Skeletal muscle satellite cell (primary cell): ENCODE measurements around the gene VSIG10.

Experiments
- H3K27me3 ChIP-seq: 2 replicates; pipeline ENCODE4 v1.7.0; 2013; ENCODE audit warnings: low read length; ENCODE audit not compliant: control insufficient read depth, insufficient read depth
- H3K36me3 ChIP-seq: 2 replicates; pipeline ENCODE4 v1.7.0; 2013; ENCODE audit warnings: mild to moderate bottlenecking, control low read depth, low read length; ENCODE audit not compliant: insufficient read depth
- H3K4me1 ChIP-seq: 2 replicates; pipeline ENCODE4 v1.7.0; 2013; ENCODE audit warnings: low read length; ENCODE audit not compliant: control insufficient read depth, insufficient read depth
- H3K4me2 ChIP-seq: 2 replicates; pipeline ENCODE4 v1.7.0; 2013; ENCODE audit warnings: mild to moderate bottlenecking, low read length
- H3K4me3 ChIP-seq: 2 replicates; pipeline ENCODE4 v1.7.0; 2013; ENCODE audit warnings: low read length
- H3K9ac ChIP-seq: 2 replicates; pipeline ENCODE4 v1.7.0; 2013; ENCODE audit warnings: mild to moderate bottlenecking, low read depth, low read length, moderate library complexity
- H3K9me3 ChIP-seq: replicated peaks from 2 replicates; pipeline ENCODE4 v1.7.0; 2013; ENCODE audit warnings: mild to moderate bottlenecking, control low read depth, low read length

VSIG10 gene

DNA sequence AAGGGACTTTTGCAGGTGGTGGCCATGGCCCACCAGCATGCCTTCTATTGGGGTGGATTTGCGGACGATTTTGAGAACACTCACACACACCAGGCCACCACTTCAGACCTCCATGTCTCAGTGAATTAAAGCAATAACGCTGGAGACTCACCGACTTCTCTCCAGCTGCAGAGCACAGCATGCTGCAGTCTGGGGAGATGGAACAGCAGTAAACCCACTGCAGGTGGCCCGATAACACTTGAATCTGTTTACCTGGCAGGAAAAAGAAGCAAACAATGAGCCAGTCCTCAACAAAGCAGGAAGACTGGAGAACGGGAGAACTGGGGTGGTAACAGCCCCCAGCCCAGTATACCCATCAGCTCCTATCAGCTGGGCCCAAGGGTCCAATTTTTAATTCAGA is 65.7 kb downstream of the VSIG10 start:
- H3K36me3 ChIP-seq = peaks cover 84% of the 10 kb centered on the region
- no peak overlapping the region for H3K4me3 ChIP-seq
- H3K9ac ChIP-seq = no peak overlapping the region
- H3K9me3 ChIP-seq = no peaks in the 10 kb centered on the region
- H3K4me2 ChIP-seq = no peak overlapping the region
- H3K4me1 ChIP-seq = peaks cover 14% of the 10 kb centered on the region
- H3K27me3 ChIP-seq = no peaks in the 10 kb centered on the region

DNA sequence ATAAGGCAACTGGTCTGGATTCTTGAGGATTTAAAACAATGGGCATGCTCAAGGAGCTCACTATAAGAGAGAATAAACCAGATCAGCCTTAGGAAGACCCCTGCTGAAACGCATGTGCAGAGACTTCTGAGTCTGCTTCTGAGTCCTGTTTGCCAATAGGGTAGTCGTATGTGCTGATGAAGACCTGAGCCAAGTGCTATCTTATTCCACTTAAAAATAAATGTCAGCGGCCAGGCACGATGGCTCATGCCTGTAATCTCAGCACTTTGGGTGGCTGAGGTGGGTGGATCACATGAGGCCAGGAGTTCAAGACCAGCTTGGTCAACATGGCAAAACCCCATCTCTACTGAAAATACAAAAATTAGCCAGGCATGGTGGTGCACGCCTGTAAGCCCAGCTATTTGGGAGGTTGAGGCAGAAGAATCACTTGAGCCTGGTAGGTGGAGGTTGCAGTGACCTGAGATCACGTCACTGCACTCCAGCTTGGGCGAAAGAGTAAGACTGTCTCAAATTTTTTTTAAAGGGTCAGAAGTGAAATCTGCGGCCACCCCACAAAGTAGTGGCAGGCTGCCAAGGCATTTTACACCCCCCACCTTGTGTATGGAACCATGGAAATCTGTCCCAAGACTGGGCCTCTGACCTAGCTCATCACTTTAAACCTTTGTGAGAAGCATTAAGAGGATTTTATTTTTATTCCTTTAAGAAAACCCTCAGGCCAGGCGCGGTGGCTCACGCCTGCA is 67.0 kb downstream of the VSIG10 start:
- Histone ChIP-seq H3K36me3 (peaks cover 84% of the 10 kb centered on the region), H3K9ac (no peak overlapping the region), H3K4me3 (no peak overlapping the region), H3K9me3 (no peaks in the 10 kb centered on the region), H3K4me1 (peaks cover 15% of the 10 kb centered on the region), H3K27me3 (no peaks in the 10 kb centered on the region), H3K4me2 (no peak overlapping the region)

DNA sequence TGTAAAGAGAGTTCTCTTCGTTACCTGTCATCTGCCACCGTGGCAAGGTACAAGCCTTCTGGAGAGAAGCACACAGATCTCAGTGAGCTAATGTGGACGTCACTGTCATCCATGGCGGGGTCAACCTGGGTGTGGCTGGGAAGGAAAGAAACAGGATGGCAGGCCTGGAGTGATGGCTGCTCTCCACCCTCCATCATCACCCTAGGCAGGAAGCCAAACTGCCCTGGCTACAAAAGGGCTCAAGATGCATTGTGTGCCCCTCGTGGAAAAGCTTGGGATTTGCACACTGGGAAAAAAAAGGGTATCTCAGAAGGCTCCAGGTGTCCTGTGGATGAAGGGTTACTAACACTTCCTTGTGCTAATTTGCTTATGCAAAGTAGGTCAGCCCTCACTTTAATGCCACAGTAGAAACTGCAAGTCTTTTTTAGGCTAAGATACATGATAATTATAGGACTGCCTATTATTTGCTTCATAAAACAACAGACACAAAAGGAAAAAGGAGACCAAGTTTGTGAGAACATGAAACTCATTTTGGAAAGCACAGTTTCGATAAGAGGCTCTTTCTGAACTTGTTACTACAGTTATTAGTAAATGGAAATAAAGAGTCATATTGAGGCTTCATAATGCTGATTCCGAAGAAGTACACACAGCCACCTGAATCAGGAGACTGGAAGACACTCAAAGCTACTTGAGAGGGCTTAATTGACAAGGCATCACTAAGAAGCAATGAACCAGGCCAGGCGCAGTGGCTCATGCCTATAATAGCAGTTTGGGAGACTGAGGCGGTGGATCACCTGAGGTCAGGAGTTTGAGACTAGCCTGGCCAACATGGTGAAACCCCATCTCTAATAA is 68.4 kb downstream of the VSIG10 start:
- Histone ChIP-seq H3K4me1 (peaks cover 15% of the 10 kb centered on the region), H3K36me3 (peaks cover 88% of the 10 kb centered on the region), H3K9ac (no peak overlapping the region), H3K27me3 (no peaks in the 10 kb centered on the region), H3K4me3 (no peak overlapping the region), H3K4me2 (no peak overlapping the region), H3K9me3 (no peaks in the 10 kb centered on the region)

DNA sequence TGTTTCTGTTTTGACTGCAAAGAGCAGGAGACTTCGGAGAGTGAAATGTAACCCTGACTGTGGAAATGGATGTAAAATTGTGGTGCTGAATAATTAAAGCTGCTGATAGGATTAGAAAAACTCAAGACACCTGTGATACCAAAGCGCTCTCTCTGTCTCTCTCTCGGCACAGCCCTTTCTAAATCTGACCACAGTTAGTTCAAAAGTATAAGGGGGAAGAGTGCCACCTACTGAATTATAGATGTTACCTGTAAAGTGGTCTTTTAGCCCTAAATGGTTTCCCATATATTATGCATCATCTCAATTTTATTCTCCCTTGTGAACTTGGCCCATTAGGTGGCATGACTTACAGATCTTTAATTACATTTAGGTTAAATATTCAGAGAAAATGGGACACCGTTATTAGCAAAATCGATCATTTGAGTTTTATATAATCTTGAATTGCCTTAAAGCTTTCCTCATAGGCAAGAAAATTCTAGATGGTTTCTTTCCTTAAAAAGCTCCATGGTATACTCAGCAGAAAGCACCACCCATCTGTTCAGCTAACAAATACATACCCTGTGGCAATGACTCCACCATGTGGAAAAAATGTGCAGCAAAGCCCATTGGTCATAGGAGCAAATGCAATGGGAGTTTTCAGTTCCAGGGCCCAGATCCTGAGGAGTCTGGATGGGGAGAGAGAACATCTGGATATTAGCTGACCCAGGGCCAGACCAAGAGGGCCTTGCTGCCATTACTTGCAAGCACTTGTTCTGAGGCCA is 69.2 kb downstream of the VSIG10 start:
- Histone ChIP-seq H3K4me2 (no peak overlapping the region), H3K36me3 (peaks cover 92% of the 10 kb centered on the region), H3K9me3 (no peaks in the 10 kb centered on the region), H3K4me1 (peaks cover 15% of the 10 kb centered on the region), H3K4me3 (no peak overlapping the region), H3K27me3 (no peaks in the 10 kb centered on the region), H3K9ac (no peak overlapping the region)

DNA sequence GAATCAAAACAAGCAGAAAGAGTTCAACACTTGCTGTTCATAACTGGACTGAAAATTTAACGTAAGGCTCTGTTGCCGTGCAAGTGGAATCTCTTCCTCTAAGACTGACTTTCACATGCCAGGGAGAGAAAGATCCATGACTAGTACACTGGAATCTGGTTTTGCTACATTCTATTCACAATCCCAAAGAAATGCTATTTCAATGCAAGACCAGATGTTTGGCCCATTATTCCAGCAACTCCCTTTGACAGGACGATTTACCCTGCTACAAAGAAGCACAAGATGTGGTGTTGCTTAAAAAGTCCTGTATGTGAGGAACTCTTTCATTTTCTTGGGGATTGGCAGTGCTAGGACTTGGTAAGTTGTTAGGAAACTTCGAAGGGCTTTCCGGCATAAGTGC is 69.9 kb downstream of the VSIG10 start:
- H3K27me3 ChIP-seq = no peaks in the 10 kb centered on the region
- H3K36me3 ChIP-seq = peaks cover 91% of the 10 kb centered on the region
- no peak overlapping the region for H3K4me2 ChIP-seq
- H3K4me1 ChIP-seq = peaks cover 15% of the 10 kb centered on the region
- no peak overlapping the region for H3K9ac ChIP-seq
- H3K9me3 ChIP-seq = no peaks in the 10 kb centered on the region
- H3K4me3 ChIP-seq = no peak overlapping the region

DNA sequence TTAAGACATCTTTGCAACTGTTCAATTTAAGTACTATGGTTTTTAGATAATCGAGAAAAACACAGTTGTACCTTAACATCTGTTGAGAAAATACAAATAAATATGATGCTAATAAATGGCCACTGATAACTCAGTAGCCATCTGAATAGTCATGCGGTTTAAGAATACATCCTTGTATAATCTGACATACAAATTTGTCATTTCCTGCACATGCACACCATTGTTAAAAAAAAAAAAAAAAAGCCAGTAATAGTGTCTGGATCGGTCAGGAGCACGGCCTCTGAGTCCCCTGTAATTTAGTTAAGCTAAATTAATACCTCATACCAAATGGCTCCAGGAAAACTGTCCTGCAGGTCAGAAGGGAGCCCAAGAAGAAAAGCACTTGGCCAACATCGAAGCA is 70.5 kb downstream of the VSIG10 start:
- peaks cover 95% of the 10 kb centered on the region for H3K36me3 ChIP-seq
- H3K9me3 ChIP-seq = no peaks in the 10 kb centered on the region
- H3K9ac ChIP-seq = no peak overlapping the region
- no peak overlapping the region for H3K4me3 ChIP-seq
- peaks cover 15% of the 10 kb centered on the region for H3K4me1 ChIP-seq
- no peak overlapping the region for H3K4me2 ChIP-seq
- H3K27me3 ChIP-seq = no peaks in the 10 kb centered on the region

DNA sequence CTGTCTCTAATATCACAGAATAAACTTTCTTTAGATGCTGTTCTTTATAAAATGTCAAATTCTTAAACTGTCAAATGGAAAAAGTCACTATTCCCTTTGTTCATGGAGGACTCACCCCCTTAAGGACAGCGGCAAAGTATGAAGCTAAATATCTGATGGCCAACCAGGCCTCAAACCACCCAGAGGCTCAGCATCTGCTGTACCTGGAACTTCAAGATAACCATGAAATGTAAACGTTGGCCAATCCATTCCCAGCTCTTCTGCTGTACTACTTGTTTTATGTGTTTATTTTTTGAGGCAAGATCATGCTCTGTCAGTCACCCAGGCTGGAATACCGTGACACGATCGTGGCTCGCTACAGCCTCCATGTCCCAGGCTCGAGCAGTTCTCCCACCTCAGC is 71.6 kb downstream of the VSIG10 start:
- Histone ChIP-seq H3K9ac (no peak overlapping the region), H3K27me3 (no peaks in the 10 kb centered on the region), H3K4me3 (no peak overlapping the region), H3K4me2 (no peak overlapping the region), H3K4me1 (peaks cover 15% of the 10 kb centered on the region), H3K9me3 (no peaks in the 10 kb centered on the region), H3K36me3 (peaks cover 89% of the 10 kb centered on the region)

DNA sequence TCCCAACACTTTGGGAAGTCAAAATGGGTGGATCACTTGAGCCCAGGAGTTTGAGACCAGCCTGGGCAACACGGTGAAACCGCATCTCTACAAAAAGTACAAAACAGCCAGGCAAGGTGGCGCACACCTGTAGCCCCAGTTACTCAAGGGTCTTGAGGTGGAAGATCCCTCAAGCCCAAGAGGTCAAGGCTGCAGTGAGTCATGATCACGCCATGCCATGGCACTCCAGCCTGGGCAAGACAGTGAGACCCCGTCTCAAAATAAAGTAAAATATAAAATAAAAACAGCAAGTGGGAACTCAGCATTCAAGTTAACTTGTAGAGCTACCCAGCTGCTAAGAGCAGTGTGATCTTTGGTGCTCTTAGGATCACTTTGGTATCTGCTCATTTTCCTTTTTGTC is 74.6 kb downstream of the VSIG10 start:
- H3K27me3 ChIP-seq = no peaks in the 10 kb centered on the region
- peaks cover 71% of the 10 kb centered on the region for H3K36me3 ChIP-seq
- no peak overlapping the region for H3K9ac ChIP-seq
- peaks cover 8% of the 10 kb centered on the region for H3K4me1 ChIP-seq
- H3K9me3 ChIP-seq = no peaks in the 10 kb centered on the region
- no peak overlapping the region for H3K4me2 ChIP-seq
- H3K4me3 ChIP-seq = no peak overlapping the region

DNA sequence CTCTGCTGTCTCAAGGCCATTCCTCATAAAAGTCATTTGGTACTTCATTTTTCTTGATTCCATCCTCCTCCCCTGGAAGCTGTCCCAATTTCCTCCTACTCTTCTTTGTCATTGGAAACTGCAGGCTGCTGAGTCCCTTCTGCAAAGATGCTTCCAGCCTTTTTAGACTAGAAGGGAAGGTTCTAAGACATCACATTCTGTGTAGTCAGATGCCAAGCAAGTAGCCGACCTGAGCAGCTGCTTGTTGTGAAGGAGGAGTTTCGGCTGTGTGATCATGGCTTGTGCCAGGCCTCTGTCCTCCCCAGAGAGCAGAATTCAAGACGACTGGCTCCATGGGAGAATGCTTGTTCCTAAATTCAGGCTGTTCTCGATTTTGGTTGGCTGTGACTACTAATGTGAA is 78.6 kb downstream of the VSIG10 start:
- H3K4me1 ChIP-seq = no peaks in the 10 kb centered on the region
- H3K27me3 ChIP-seq = no peaks in the 10 kb centered on the region
- no peak overlapping the region for H3K4me3 ChIP-seq
- no peak overlapping the region for H3K9ac ChIP-seq
- no peaks in the 10 kb centered on the region for H3K9me3 ChIP-seq
- H3K36me3 ChIP-seq = peaks cover 32% of the 10 kb centered on the region
- no peak overlapping the region for H3K4me2 ChIP-seq

DNA sequence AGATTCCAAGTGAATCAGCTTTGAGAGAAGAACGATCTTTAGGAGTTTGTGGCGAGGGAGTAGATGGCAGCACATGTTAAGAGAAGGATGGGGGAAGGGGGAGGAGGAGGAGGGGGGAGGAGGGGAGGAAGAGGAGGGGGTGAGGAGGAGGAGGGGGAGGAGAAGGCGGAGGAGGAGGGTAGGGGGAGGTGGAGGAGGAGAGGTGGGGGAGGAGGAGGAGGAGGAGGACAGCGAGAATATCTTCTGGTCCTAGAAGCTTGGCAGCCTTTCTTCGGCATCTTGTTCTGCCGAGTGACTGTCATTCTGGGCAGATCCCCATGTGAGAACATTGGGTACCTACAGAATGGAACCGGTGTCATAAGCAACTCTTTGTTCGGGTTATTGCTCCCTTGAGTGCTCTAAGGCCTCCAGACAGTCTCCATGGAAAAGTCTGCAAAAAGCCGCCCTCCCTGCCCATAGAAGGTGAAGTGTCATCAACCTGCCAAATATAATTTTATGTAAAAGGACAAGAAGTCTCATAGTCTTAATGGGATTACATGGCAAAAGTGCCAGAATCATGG is 80.4 kb downstream of the VSIG10 start:
- Histone ChIP-seq H3K36me3 (peaks cover 20% of the 10 kb centered on the region), H3K4me3 (no peak overlapping the region), H3K9me3 (no peaks in the 10 kb centered on the region)

DNA sequence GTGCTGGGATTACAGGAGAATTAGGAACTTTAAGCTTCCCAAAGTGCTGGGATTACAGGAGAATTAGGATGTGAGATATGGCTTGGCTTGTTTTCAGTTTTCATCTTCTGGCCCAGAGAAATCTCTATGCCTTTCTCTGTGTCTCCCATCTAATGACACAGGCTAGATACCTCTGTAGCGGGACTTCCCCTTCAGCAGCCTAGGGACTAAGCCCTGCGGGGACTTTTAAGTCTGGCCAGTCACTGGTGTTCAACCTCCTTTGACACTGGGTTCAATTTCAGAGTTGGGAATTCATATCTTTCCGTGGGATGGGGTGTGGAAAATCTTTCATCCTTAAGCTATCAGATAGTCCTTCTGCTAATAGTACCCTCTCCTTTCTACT is 81.1 kb downstream of the VSIG10 start:
- peaks cover 16% of the 10 kb centered on the region for H3K36me3 ChIP-seq
- H3K4me1 ChIP-seq = no peaks in the 10 kb centered on the region
- H3K4me2 ChIP-seq = no peak overlapping the region
- H3K9me3 ChIP-seq = no peaks in the 10 kb centered on the region
- H3K9ac ChIP-seq = no peak overlapping the region
- H3K4me3 ChIP-seq = no peak overlapping the region
- H3K27me3 ChIP-seq = no peaks in the 10 kb centered on the region

More for the DNA sequence above, 80.4 kb downstream of the VSIG10 start:
- Histone ChIP-seq H3K27me3 (no peaks in the 10 kb centered on the region), H3K4me2 (no peak overlapping the region), H3K9ac (no peak overlapping the region), H3K4me1 (no peaks in the 10 kb centered on the region)
